Mammary epithelial cell (primary cell): ENCODE measurements around the gene KIAA1614.

Source experiments
- EZH2 ChIP-seq: IDR thresholded peaks from 2 replicates; pipeline ENCODE4 v1.6.1; 2012; ENCODE audit warnings: low read length, inconsistent platforms, borderline replicate concordance
- TF ChIP-seq, protein P1 (sequence below), 2 donors: IDR thresholded peaks in 1 of 2; conservative IDR thresholded peaks in 1 of 2; 2 replicates each; pipeline ENCODE4 v1.5.1; 2011 to 2012; ENCODE audit warnings: inconsistent platforms in 2 of 2, low read length in 2 of 2, mild to moderate bottlenecking in 2 of 2, control low read depth in 1 of 2, low read depth in 1 of 2; ENCODE audit not compliant: insufficient read depth in 1 of 2; ENCODE audit errors: extremely low read depth in 1 of 2

DNA sequence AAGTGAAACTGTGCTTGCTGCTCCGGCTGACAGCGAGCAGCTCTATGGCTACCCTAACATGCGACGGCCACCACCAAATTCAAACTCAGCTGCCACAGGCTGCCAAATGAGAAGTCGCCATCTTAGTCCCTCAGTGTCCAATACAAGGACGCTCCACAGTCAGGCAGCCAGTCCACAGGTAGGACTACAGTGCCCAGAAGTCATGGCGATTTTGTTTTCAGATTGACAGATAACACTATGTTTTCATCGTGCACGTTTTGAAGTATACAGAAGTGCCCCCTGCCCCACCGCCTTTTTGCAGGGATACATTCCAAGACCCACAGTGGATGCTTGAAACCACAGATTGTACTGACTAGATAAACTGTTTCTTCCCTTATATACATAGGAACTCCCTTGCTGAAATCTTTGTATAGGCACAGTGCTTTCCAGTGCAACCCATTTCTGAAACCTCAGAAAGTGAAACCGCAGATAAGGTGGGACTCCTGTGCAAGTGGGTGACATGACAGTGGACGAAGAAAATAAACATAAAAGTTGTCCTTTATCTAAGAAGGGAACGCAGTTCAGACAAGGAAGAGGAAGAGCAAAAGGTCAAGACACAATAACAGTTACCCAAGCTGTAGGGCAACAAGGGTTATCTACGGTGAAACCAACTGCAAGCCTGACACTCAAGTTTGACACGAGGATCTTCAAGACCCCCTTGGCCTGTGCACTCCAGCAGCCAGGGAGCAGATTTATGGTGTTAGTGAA is 57.8 kb downstream of the KIAA1614 start:
- no peak for TF ChIP-seq EZH2
- TF ChIP-seq, protein P1, sequence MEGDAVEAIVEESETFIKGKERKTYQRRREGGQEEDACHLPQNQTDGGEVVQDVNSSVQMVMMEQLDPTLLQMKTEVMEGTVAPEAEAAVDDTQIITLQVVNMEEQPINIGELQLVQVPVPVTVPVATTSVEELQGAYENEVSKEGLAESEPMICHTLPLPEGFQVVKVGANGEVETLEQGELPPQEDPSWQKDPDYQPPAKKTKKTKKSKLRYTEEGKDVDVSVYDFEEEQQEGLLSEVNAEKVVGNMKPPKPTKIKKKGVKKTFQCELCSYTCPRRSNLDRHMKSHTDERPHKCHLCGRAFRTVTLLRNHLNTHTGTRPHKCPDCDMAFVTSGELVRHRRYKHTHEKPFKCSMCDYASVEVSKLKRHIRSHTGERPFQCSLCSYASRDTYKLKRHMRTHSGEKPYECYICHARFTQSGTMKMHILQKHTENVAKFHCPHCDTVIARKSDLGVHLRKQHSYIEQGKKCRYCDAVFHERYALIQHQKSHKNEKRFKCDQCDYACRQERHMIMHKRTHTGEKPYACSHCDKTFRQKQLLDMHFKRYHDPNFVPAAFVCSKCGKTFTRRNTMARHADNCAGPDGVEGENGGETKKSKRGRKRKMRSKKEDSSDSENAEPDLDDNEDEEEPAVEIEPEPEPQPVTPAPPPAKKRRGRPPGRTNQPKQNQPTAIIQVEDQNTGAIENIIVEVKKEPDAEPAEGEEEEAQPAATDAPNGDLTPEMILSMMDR (conservative IDR thresholded peaks at IDR 0.05 in 1 of 2, IDR thresholded peaks at IDR 0.05 in 1 of 2; ENCODE audit: extremely low read depth in 1 of 2, insufficient read depth in 1 of 2, low read depth in 1 of 2, low read length in 2 of 2): no peak
